ENCODE data around the gene AMH.
"Not testable (repeated sequence)": the region's sequence is repeated elsewhere in the genome, so short reads cannot be mapped to it uniquely, and the experiment has no call there.

Gene AMH

GRCh38 chr19:2249010-2249866 is at the start of gene AMH:
Gene AMH, plus strand, starts transcription at chr19:2249323. Its CDS starts 10 bp downstream, at chr19:2249333.
- DNase-seq, result no peak

- DNase-seq, result no peak
Observed at GRCh38 chr19:2199861-2200623, 49.1 kb upstream of the AMH start.

- DNase-seq, result not testable (repeated sequence)
Observed at GRCh38 chr19:2200624-2201294, 48.4 kb upstream of the AMH start.

GRCh38 chr19:2201473-2202148 is 47.5 kb upstream of the AMH start:
- no peak for DNase-seq

- DNase-seq, result no peak
Observed at GRCh38 chr19:2202366-2202765, 46.8 kb upstream of the AMH start.

DNA sequence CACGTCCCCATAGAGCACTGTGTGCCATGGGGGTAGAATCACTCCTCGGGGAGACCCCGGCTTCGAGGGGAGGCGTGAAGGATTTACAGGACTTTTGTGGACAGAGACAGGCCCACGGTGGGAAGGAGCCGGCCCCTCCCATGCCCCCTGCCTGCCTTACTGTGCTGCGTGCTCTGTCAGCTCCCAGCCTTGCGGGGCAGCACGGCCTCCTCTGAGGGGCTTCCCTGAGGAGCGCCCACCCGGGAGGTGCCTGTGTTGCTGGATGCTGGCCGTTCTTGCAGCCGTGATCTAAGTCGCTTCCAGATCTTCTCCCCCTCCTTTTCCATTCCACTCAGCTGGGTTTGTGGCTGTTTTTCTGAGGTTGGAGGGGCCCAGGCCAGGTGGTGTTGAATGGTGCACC is 42.1 kb upstream of the AMH start:
- no peak for DNase-seq

GRCh38 chr19:2207991-2208860 is 40.9 kb upstream of the AMH start:
- peak; percentile 28 for DNase-seq

DNA sequence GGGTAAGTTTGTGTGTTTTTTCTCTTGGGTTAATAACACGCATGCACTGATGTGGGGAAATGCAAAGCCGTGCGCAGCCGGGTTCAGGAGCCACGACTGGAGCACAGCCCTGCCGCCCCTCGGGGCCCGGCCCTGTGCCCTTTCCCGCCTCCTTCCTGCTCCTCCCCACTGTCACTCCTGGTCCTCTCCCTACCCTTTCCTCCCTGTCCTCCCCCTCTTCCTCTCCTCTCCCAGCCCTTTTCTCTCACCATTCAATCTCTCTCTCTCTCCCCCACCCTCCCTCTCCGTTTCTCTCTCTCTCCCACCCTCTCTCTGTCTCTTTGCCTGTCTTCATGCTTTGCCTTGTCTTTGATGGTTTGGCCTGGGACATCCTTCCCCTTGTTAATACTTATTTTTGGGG is 40.1 kb upstream of the AMH start:
- DNase-seq, result no peak

- no peak for DNase-seq
Observed at GRCh38 chr19:2209408-2209807, 39.7 kb upstream of the AMH start.

DNA sequence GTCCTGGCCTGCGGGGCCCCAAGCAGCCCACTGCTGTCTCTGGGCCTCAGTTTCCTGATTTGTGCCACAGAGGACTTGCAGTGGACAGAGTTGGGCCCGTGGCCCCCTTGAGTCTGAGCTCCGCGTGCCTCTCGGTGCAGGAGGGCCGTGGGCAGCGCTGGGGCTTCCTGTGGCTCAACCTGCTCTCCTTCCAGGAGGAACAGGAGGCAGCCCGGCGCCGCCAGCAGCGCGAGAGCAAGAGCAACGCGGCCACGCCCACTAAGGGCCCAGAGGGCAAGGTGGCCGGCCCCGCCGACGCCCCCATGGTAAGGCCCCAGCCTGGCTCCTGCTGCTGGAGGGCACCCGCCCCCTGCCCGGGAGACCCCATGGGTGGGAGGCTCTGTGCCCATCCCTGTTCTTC is 38.9 kb upstream of the AMH start:
- DNase-seq, result no peak

- no peak for DNase-seq
Observed at GRCh38 chr19:2210987-2211740, 38.0 kb upstream of the AMH start.

DNA sequence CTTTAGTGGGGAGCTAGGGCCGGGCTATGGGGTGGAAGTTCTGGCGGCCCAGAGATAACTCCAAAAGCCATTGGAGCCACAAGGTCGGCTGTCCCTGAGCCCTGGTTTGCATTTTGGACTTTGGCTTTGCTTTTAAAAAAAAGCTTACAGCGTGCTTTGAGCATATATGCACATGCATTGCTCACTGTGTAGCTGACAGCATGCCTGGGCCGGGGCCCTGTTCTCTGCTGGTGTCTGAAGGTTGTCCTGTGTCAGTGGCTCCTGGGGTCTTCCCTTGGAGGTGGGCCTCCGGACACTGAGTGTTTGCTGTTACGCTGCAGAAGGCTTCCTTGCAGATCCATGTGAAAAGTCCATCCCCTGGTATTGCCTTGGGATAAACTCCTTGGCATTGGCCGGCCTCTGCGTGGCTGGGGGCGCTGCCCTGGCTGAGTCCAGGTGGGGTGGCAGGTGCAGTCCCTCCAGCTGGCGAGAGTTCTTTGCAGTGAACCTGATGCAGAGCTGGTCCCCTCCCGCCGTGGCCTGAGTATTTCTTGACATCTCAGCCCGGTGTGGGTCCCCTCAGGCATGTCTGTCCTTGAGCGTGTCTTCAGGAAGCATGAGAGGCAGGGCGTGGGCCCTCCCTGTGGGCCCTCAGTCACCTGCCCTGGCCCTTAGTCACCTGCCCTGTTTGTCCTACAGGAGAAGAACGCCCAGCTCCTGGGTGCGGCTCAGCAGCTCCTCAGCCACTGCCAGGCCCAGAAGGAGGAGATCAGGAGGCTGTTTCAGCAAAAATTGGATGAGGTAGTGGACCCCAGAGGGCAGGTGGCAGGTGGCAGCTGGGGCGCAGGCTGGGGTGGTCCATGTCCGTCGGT is 36.0 kb upstream of the AMH start:
- no peak for DNase-seq

GRCh38 chr19:2213799-2214198 is 35.3 kb upstream of the AMH start:
- no peak for DNase-seq

DNA sequence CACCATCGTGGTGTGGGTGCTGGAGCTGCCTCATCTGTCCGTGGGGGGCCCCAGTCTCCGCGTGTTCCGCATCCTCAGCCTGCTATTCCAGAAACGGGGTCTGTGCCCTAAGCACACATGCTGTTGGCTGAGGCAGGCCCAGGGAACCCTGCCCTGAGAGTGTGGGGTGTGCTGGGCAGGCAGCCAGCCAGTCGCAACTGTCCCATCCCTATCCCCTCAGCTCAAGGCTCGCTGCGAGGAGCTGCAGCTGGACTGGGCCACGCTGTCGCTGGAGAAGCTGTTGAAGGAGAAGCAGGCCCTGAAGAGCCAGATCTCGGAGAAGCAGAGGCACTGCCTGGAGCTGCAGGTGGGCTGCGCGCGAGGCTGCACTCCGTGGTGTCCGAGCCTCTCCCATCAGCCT is 34.9 kb upstream of the AMH start:
- DNase-seq, result no peak

GRCh38 chr19:2215281-2215751 is 33.8 kb upstream of the AMH start:
- peak; percentile 48 for DNase-seq

DNA sequence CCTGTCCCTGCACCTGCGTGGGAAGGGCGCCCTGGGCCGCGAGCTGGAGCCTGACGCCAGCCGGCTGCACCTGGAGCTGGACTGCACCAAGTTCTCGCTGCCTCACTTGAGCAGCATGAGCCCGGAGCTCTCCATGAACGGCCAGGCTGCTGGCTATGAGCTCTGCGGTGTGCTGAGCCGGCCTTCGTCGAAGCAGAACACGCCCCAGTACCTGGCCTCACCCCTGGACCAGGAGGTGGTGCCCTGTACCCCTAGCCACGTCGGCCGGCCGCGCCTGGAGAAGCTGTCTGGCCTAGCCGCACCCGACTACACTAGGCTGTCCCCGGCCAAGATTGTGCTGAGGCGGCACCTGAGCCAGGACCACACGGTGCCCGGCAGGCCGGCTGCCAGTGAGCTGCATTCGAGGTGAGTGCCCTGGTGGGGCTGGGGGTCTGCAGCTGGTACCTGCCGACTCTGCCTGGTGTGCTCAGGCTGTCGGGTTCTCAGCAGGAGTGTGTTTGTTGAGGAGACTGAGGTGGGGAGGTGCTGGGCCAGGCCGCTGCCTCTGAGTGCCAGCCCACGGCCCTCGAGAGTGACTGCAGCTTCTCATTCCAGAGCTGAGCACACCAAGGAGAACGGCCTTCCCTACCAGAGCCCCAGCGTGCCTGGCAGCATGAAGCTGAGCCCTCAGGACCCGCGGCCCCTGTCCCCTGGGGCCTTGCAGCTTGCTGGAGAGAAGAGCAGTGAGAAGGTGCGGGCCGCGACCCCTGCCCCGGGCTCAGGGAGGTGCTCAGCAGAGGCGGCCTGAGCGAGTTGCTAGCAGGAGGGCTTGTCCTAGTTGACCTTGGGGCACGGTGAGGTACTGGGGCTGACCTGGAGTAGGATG is 32.5 kb upstream of the AMH start:
- DNase-seq, result no peak

DNA sequence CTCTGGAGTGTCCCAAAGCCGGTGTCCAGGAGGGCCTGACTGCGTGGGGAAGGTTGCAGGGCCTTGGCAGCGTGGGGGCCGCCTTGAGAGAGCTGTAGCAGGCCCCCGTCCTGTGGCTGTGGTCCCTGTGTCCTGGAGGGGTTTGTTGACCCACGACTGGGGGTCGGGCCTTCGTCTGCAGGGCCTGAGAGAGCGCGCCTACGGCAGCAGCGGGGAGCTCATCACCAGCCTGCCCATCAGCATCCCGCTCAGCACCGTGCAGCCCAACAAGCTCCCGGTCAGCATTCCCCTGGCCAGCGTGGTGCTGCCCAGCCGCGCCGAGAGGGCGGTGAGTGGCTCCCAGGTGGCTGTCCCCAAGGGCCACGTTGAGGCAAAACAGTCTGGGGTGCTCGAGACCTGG is 31.5 kb upstream of the AMH start:
- no peak for DNase-seq

DNA sequence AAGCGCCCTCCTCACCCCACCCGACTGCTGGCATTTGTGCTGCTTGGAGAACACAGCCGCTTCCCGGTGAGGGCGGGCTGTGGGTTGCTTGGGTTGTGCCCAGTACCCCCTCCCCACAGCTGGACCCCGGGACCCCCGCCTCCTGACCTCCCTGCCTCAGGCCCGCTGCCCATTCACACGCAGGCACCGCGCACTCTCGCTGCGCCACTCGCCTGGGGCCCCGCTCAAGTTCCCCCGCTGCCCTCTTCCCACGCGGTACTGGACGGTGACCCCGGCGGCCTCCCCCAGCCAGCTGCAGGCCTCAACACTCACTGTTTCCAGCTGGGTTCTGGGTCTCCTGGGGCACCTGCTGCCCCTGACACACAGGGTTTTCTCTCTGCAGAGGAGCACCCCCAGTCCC is 29.4 kb upstream of the AMH start:
- no peak for DNase-seq

DNA sequence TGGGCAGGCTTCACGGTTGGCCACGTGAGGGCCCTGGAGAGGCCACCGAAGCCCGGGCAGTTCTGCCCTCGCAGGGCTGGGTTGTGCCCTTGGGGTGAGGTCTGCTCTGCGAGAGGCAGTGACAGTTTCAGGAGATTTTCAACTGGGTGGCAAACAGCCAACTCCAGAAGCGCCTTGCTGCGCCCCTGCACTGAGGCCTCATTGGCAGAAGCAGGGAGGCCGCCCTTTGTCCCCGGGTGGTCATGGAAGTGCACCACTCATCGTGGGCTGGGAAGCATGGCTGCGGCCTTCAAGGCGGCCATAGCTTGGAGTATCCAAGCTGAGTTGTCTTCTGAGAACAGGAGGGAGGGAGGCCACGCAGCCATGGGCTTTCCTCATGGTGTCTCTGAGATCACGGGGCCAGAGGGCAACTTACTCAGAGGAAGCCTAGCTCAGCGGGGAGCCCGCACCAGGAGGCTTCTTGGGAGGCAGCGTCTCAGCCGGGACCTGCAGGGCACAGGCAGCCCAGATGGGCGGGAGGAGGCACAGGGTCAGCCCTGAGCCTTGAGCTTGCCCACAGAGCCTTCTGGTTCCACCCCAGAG is 27.8 kb upstream of the AMH start:
- no peak for DNase-seq
